OCI-LY3 (cell line): ENCODE data around the gene JPT2.
A peak's percentile ranks its signal among the peaks of the same experiment; 100 is the strongest.
"Not testable (repeated sequence)": the region's sequence is repeated elsewhere in the genome, so short reads cannot be mapped to it uniquely, and the experiment has no call there.

Source experiments
- H2AFZ ChIP-seq: fragments of 200-600, 300-600 bp; shearing (Covaris generic); 2 replicates; pipeline ENCODE4 v1.6.0; 2014; ENCODE audit warnings: antibody characterized with exemption, low read depth, low read length
- H3K27ac ChIP-seq: fragments of 200-600, 300-600 bp; sonication (generic); 2 replicates; pipeline ENCODE4 v1.5.1; 2014; ENCODE audit warnings: mild to moderate bottlenecking, low read length, moderate library complexity, mixed read lengths
- H3K27me3 ChIP-seq: fragments of 200-600, 300-600 bp; sonication (generic); 2 replicates; pipeline ENCODE4 v1.6.1; 2014; ENCODE audit warnings: low read depth, low read length, mixed read lengths
- H3K36me3 ChIP-seq: fragments of 200-600, 300-600 bp; sonication (generic); replicated peaks from 2 replicates; pipeline ENCODE3; 2014; ENCODE audit warnings: low read depth, low read length, mixed read lengths
- H3K4me1 ChIP-seq: fragments of 300-600, 200-600 bp; sonication (generic); 2 replicates; pipeline ENCODE4 v1.6.1; 2014; ENCODE audit warnings: low read length, mixed read lengths
- H3K4me2 ChIP-seq: fragments of 200-600, 300-600 bp; sonication (generic); 2 replicates; pipeline ENCODE4 v1.6.1; 2014; ENCODE audit warnings: low read length, mixed read lengths
- H3K4me3 ChIP-seq: fragments of 300-600, 200-600 bp; sonication (generic); 2 replicates; pipeline ENCODE4 v1.5.1; 2014; ENCODE audit warnings: antibody characterized with exemption, mild to moderate bottlenecking, low read length, moderate library complexity
- H3K79me2 ChIP-seq: fragments of 300-600, 200-600 bp; shearing (Covaris generic); 2 replicates; pipeline ENCODE4 v1.6.1; 2014; ENCODE audit warnings: mild to moderate bottlenecking, low read length, mixed read lengths
- H3K9ac ChIP-seq: fragments of 300-600, 200-600 bp; shearing (Covaris generic); 2 replicates; pipeline ENCODE4 v1.6.0; 2014; ENCODE audit warnings: mild to moderate bottlenecking, low read length, moderate library complexity
- H3K9me3 ChIP-seq: fragments of 200-600, 300-600 bp; shearing (Covaris generic); 2 replicates; pipeline ENCODE4 v1.6.1; 2014; ENCODE audit warnings: low read length, mixed read lengths; ENCODE audit not compliant: insufficient read depth
- H4K20me1 ChIP-seq: fragments of 200-600, 300-600 bp; sonication (generic); 2 replicates; pipeline ENCODE4 v1.6.1; 2016; ENCODE audit warnings: low read length, mixed read lengths; ENCODE audit not compliant: insufficient read depth
- CTCF ChIP-seq: fragments of 200-600, 300-600 bp; sonication (generic); IDR thresholded peaks from 2 replicates; pipeline ENCODE4 v1.5.1; 2014; ENCODE audit warnings: antibody characterized with exemption, low read length, low read depth
- EZH2phosphoT487 ChIP-seq: fragments of 200-600 bp; shearing (Covaris generic); IDR thresholded peaks from 2 replicates; pipeline ENCODE4 v1.6.1; 2018; ENCODE audit warnings: antibody characterized with exemption, mixed run types, low read depth

JPT2 gene

DNA sequence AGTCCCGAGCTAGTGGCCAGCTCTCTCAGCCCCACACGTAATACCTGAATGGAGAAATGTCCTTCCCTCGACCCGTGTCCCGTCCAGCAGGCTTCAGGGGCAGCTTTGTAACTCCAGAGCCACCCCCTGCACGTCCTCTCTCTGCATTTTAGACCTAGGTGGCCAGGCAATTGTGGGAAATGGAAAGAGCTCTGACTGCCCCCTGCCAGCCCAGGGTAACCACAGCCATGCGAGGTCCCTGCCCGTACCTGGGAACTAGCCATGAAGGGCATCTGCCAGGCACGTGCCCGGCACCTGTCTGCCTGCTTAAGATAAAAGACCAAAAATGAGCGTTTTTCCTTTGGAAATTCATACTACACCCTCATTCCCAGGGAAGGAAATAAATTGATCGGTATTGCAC is 37.1 kb downstream of the JPT2 start:
- Histone ChIP-seq H2AFZ (no peak overlapping the region), H3K9ac (no peak overlapping the region), H3K4me3 (no peak overlapping the region), H3K27ac (no peak overlapping the region), H4K20me1 (peaks cover 29% of the 10 kb centered on the region), H3K36me3 (no peaks in the 10 kb centered on the region), H3K4me1 (peaks cover 6% of the 10 kb centered on the region), H3K9me3 (no peaks in the 10 kb centered on the region), H3K27me3 (no peaks in the 10 kb centered on the region), H3K4me2 (no peak overlapping the region), H3K79me2 (peaks cover 42% of the 10 kb centered on the region)
- TF ChIP-seq CTCF (no peak), EZH2phosphoT487 (no peak)

- Histone ChIP-seq H4K20me1 (peaks cover 34% of the 10 kb centered on the region), H3K79me2 (peaks cover 27% of the 10 kb centered on the region), H3K4me1 (peaks cover 16% of the 10 kb centered on the region)
- H3K9me3 ChIP-seq, H3K4me2 ChIP-seq, H3K4me3 ChIP-seq, H3K36me3 ChIP-seq, H3K27me3 ChIP-seq, H3K9ac ChIP-seq, H3K27ac ChIP-seq, H2AFZ ChIP-seq: not testable (repeated sequence)
These were observed 40.2 kb downstream of the JPT2 start for GRCh38 chr16:1718236-1718635.

- H3K27ac ChIP-seq: not testable (repeated sequence)
- peaks cover 19% of the 10 kb centered on the region for H3K4me1 ChIP-seq
These were observed 41.6 kb downstream of the JPT2 start for GRCh38 chr16:1719559-1720229.

DNA sequence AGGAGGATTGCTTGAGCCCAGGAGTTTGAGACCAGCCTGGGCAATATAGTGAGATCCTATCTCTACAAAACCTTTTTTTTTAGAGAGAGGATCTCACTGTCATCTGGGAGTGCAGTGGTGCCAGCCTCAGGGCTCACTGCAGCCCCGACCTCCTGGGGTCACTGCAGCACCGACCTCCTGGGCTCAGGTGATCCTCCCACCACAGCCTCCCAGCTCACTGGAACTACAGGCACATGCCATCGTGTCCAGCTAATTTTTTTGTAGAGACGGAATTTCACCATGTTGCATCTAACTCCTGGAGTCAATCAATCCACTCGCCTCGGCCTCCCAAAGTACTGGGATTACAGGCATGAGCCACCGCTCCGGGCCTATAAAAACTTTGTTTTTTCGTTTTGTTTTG is 43.3 kb downstream of the JPT2 start:
- no peak overlapping the region for H3K27ac ChIP-seq
- peaks cover 34% of the 10 kb centered on the region for H4K20me1 ChIP-seq
- no peaks in the 10 kb centered on the region for H3K9me3 ChIP-seq
- no peaks in the 10 kb centered on the region for H3K27me3 ChIP-seq
- peaks cover 12% of the 10 kb centered on the region for H3K79me2 ChIP-seq
- H3K4me3 ChIP-seq: no peak overlapping the region
- no peak overlapping the region for H3K9ac ChIP-seq
- H2AFZ ChIP-seq: no peak overlapping the region
- H3K36me3 ChIP-seq: peaks cover 3% of the 10 kb centered on the region
- peaks cover 19% of the 10 kb centered on the region for H3K4me1 ChIP-seq
- TF ChIP-seq EZH2phosphoT487 (no peak), CTCF (no peak)
- H3K4me2 ChIP-seq: no peak overlapping the region

More at GRCh38 chr16:1719559-1720229, 41.6 kb downstream of the JPT2 start:
- not testable (repeated sequence) for H3K36me3 ChIP-seq, H3K4me2 ChIP-seq, H2AFZ ChIP-seq, H3K9me3 ChIP-seq, H3K4me3 ChIP-seq, H3K27me3 ChIP-seq, H3K9ac ChIP-seq
- H4K20me1 ChIP-seq: peaks cover 33% of the 10 kb centered on the region
- H3K79me2 ChIP-seq: peaks cover 18% of the 10 kb centered on the region

- Histone ChIP-seq H3K9ac (no peak overlapping the region), H3K27me3 (no peaks in the 10 kb centered on the region), H4K20me1 (peaks cover 34% of the 10 kb centered on the region), H3K4me3 (no peak overlapping the region), H3K9me3 (no peaks in the 10 kb centered on the region), H3K4me2 (no peak overlapping the region), H3K79me2 (peaks cover 9% of the 10 kb centered on the region), H3K4me1 (peaks cover 12% of the 10 kb centered on the region), H3K36me3 (peaks cover 3% of the 10 kb centered on the region), H2AFZ (no peak overlapping the region), H3K27ac (no peak overlapping the region)
- TF ChIP-seq CTCF: peak; percentile 68
- TF ChIP-seq EZH2phosphoT487: no peak
These were observed 45.5 kb downstream of the JPT2 start for GRCh38 chr16:1723450-1724147.
